ENCODE measurements around the gene GOLGA8B.
"Not testable (repeated sequence)": the region's sequence is repeated elsewhere in the genome, so short reads cannot be mapped to it uniquely, and the experiment has no call there.

GOLGA8B gene

GRCh38 chr15:34567174-34567573 is 16.3 kb downstream of the GOLGA8B start:
- not testable (repeated sequence) for H3K4me2 ChIP-seq; H3K36me3 ChIP-seq (ENCODE audit: insufficient read depth); H4K20me1 ChIP-seq (ENCODE audit: insufficient read depth); H3K4me3 ChIP-seq (IDR thresholded peaks at IDR 0.05; ENCODE audit: insufficient read depth, low read depth, low read length); H3K9ac ChIP-seq; H2AFZ ChIP-seq (ENCODE audit: low read depth); H3K4me1 ChIP-seq (ENCODE audit: low read depth, poor library complexity, severe bottlenecking); H3K27ac ChIP-seq; H3K27me3 ChIP-seq (ENCODE audit: insufficient read depth, low read depth); H3K79me2 ChIP-seq (ENCODE audit: insufficient read depth, low read depth)

- not testable (repeated sequence) for H3K4me1 ChIP-seq (ENCODE audit: low read depth, poor library complexity, severe bottlenecking); H3K4me3 ChIP-seq (IDR thresholded peaks at IDR 0.05; ENCODE audit: insufficient read depth, low read depth, low read length); H4K20me1 ChIP-seq (ENCODE audit: insufficient read depth); H3K27me3 ChIP-seq (ENCODE audit: insufficient read depth, low read depth); H2AFZ ChIP-seq (ENCODE audit: low read depth); H3K79me2 ChIP-seq (ENCODE audit: insufficient read depth, low read depth); H3K4me2 ChIP-seq; H3K36me3 ChIP-seq (ENCODE audit: insufficient read depth); H3K27ac ChIP-seq; H3K9ac ChIP-seq
These were observed 18.7 kb downstream of the GOLGA8B start for GRCh38 chr15:34564711-34565110.

GRCh38 chr15:34560814-34561213 is 22.6 kb downstream of the GOLGA8B start:
- H3K4me3 ChIP-seq (IDR thresholded peaks at IDR 0.05; ENCODE audit: insufficient read depth, low read depth, low read length); H3K79me2 ChIP-seq (ENCODE audit: insufficient read depth, low read depth); H3K4me2 ChIP-seq; H4K20me1 ChIP-seq (ENCODE audit: insufficient read depth); H2AFZ ChIP-seq (ENCODE audit: low read depth); H3K27ac ChIP-seq; H3K4me1 ChIP-seq (ENCODE audit: low read depth, poor library complexity, severe bottlenecking); H3K9ac ChIP-seq; H3K36me3 ChIP-seq (ENCODE audit: insufficient read depth); H3K27me3 ChIP-seq (ENCODE audit: insufficient read depth, low read depth): not testable (repeated sequence)

GRCh38 chr15:34559764-34560163 is 23.7 kb downstream of the GOLGA8B start:
- H4K20me1 ChIP-seq (ENCODE audit: insufficient read depth); H3K36me3 ChIP-seq (ENCODE audit: insufficient read depth); H3K4me2 ChIP-seq; H3K4me1 ChIP-seq (ENCODE audit: low read depth, poor library complexity, severe bottlenecking); H3K27ac ChIP-seq; H3K9ac ChIP-seq; H3K4me3 ChIP-seq (IDR thresholded peaks at IDR 0.05; ENCODE audit: insufficient read depth, low read depth, low read length); H3K27me3 ChIP-seq (ENCODE audit: insufficient read depth, low read depth); H3K79me2 ChIP-seq (ENCODE audit: insufficient read depth, low read depth); H2AFZ ChIP-seq (ENCODE audit: low read depth): not testable (repeated sequence)

- H3K27ac ChIP-seq; H3K4me3 ChIP-seq (IDR thresholded peaks at IDR 0.05; ENCODE audit: insufficient read depth, low read depth, low read length); H3K4me2 ChIP-seq; H3K27me3 ChIP-seq (ENCODE audit: insufficient read depth, low read depth); H3K9ac ChIP-seq; H3K4me1 ChIP-seq (ENCODE audit: low read depth, poor library complexity, severe bottlenecking); H3K79me2 ChIP-seq (ENCODE audit: insufficient read depth, low read depth); H4K20me1 ChIP-seq (ENCODE audit: insufficient read depth); H2AFZ ChIP-seq (ENCODE audit: low read depth); H3K36me3 ChIP-seq (ENCODE audit: insufficient read depth): not testable (repeated sequence)
These were observed 28.3 kb downstream of the GOLGA8B start for GRCh38 chr15:34555162-34555561.

GRCh38 chr15:34554716-34555115 is 28.7 kb downstream of the GOLGA8B start:
- not testable (repeated sequence) for H3K4me1 ChIP-seq (ENCODE audit: low read depth, poor library complexity, severe bottlenecking); H3K9ac ChIP-seq; H3K36me3 ChIP-seq (ENCODE audit: insufficient read depth); H3K79me2 ChIP-seq (ENCODE audit: insufficient read depth, low read depth); H3K4me3 ChIP-seq (IDR thresholded peaks at IDR 0.05; ENCODE audit: insufficient read depth, low read depth, low read length); H4K20me1 ChIP-seq (ENCODE audit: insufficient read depth); H3K4me2 ChIP-seq; H3K27me3 ChIP-seq (ENCODE audit: insufficient read depth, low read depth); H3K27ac ChIP-seq; H2AFZ ChIP-seq (ENCODE audit: low read depth)

- not testable (repeated sequence) for H3K9ac ChIP-seq; H3K36me3 ChIP-seq (ENCODE audit: insufficient read depth); H3K27me3 ChIP-seq (ENCODE audit: insufficient read depth, low read depth); H3K4me2 ChIP-seq; H4K20me1 ChIP-seq (ENCODE audit: insufficient read depth); H3K4me3 ChIP-seq (IDR thresholded peaks at IDR 0.05; ENCODE audit: insufficient read depth, low read depth, low read length); H3K27ac ChIP-seq; H3K4me1 ChIP-seq (ENCODE audit: low read depth, poor library complexity, severe bottlenecking); H3K79me2 ChIP-seq (ENCODE audit: insufficient read depth, low read depth); H2AFZ ChIP-seq (ENCODE audit: low read depth)
These were observed 29.3 kb downstream of the GOLGA8B start for GRCh38 chr15:34554126-34554525.

- not testable (repeated sequence) for H3K27me3 ChIP-seq (ENCODE audit: insufficient read depth, low read depth); H4K20me1 ChIP-seq (ENCODE audit: insufficient read depth); H3K79me2 ChIP-seq (ENCODE audit: insufficient read depth, low read depth); H3K4me1 ChIP-seq (ENCODE audit: low read depth, poor library complexity, severe bottlenecking); H2AFZ ChIP-seq (ENCODE audit: low read depth); H3K9ac ChIP-seq; H3K4me2 ChIP-seq; H3K36me3 ChIP-seq (ENCODE audit: insufficient read depth); H3K27ac ChIP-seq; H3K4me3 ChIP-seq (IDR thresholded peaks at IDR 0.05; ENCODE audit: insufficient read depth, low read depth, low read length)
These were observed 33.3 kb downstream of the GOLGA8B start for GRCh38 chr15:34550129-34550528.

- H3K79me2 ChIP-seq (ENCODE audit: insufficient read depth, low read depth); H4K20me1 ChIP-seq (ENCODE audit: insufficient read depth); H3K27ac ChIP-seq; H3K4me1 ChIP-seq (ENCODE audit: low read depth, poor library complexity, severe bottlenecking); H3K4me3 ChIP-seq (IDR thresholded peaks at IDR 0.05; ENCODE audit: insufficient read depth, low read depth, low read length); H3K27me3 ChIP-seq (ENCODE audit: insufficient read depth, low read depth); H2AFZ ChIP-seq (ENCODE audit: low read depth); H3K4me2 ChIP-seq; H3K9ac ChIP-seq; H3K36me3 ChIP-seq (ENCODE audit: insufficient read depth): not testable (repeated sequence)
These were observed 34.1 kb downstream of the GOLGA8B start for GRCh38 chr15:34549381-34549809.

GRCh38 chr15:34543860-34544649 is 39.4 kb downstream of the GOLGA8B start:
- not testable (repeated sequence) for H2AFZ ChIP-seq (ENCODE audit: low read depth); H3K27ac ChIP-seq; H3K27me3 ChIP-seq (ENCODE audit: insufficient read depth, low read depth); H3K9ac ChIP-seq; H4K20me1 ChIP-seq (ENCODE audit: insufficient read depth); H3K36me3 ChIP-seq (ENCODE audit: insufficient read depth); H3K79me2 ChIP-seq (ENCODE audit: insufficient read depth, low read depth); H3K4me2 ChIP-seq; H3K4me1 ChIP-seq (ENCODE audit: low read depth, poor library complexity, severe bottlenecking); H3K4me3 ChIP-seq (IDR thresholded peaks at IDR 0.05; ENCODE audit: insufficient read depth, low read depth, low read length)

All from KMS-11 (cell line).